ENCODE data around the gene BIRC2. TPM values are rescaled to one million over a fixed set of nuclear protein-coding genes. Genes with fewer than 3 reads are reported as not detected.

BIRC2 gene
- total and polyA plus RNA-seq, 2 donors, result 20.9 to 104 TPM

DNA sequence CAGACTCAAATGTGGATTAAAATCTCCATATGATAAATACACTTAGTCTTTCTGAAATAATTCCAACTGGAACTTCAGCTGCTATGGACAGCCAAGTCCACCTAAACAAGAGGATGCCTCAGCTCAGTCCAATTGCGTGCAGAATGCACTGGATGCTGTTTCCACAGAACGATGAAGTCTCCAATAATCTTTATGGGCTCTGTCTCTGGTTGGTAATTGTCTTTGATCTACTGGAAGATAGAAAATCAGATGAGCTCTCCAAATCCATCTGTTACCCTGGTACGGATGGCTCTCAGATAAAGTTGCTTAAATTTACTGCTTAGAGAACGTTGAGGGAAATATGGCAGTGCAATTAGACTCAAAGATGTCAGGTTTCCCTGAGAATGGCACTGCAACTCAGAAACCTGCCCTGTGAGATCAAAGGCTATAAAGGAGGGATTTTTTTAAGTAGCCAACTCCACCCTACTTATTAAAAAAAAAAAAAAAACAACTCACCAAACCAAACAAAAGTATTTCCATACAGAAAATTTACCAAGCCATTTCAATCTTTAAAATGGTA lies 30.6 kb upstream of the BIRC2 start:
- no peak overlapping the region for H3K4me3 ChIP-seq (ENCODE audit: low read depth, low read length)
- 47% methylated on average over 4 of the region's 4 CpGs for WGBS
- H3K4me1 ChIP-seq (ENCODE audit: insufficient read depth), result no peaks in the 10 kb centered on the region

DNA sequence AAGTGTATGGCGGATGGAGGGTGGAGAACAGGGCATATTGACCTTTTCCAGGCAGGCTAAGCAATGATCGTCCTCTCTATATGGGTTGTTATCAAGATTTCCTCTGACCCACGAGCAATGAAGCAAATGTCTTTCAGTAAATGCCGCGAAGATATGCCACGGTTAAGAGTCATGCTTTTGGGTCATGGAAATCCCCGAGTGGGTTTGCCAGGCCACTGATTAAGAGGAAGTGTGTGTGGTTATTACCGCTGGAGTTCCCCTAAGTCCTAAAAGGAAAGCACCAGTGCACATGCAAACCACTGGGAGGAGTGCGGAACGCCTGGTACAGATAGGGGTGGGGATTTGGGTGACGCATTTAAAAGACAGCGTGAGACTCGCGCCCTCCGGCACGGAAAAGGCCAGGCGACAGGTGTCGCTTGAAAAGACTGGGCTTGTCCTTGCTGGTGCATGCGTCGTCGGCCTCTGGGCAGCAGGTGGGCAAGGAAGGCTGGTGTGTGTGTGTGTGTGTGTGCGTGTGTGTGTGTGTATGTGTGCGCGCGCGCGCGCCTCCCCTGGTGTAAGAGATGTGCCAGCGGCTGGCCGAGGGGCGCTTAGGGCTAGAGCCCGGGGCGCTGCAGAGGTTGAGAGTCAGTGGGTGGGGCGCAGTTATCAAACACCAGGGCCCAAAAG lies 29.8 kb upstream of the BIRC2 start, which contains the start of gene BIRC3:
TSS of gene BIRC3 (plus strand) at position 386 of the 669 bp plus-strand sequence. CDS start 7,026 bp downstream, outside the sequence.
- Histone ChIP-seq H3K36me3 (ENCODE audit: insufficient read depth) (no peaks in the 10 kb centered on the region), H3K27ac (ENCODE audit: low read depth) (peak within 1 kb of the TSS; percentile 72), H3K4me1 (ENCODE audit: insufficient read depth) (no peaks in the 10 kb centered on the region), H3K4me3 (ENCODE audit: low read depth, low read length) (peak within 1 kb of the TSS; percentile 49)
- WGBS, result 2% methylated on average over 34 of the region's 34 CpGs
- peak; percentile 58 for DNase-seq (ENCODE audit: extremely low spot score)

More for the DNA sequence above, 30.6 kb upstream of the BIRC2 start:
- no peak for DNase-seq (ENCODE audit: extremely low spot score)
- Histone ChIP-seq H3K27ac (ENCODE audit: low read depth) (no peak overlapping the region), H3K36me3 (ENCODE audit: insufficient read depth) (no peaks in the 10 kb centered on the region)

DNA sequence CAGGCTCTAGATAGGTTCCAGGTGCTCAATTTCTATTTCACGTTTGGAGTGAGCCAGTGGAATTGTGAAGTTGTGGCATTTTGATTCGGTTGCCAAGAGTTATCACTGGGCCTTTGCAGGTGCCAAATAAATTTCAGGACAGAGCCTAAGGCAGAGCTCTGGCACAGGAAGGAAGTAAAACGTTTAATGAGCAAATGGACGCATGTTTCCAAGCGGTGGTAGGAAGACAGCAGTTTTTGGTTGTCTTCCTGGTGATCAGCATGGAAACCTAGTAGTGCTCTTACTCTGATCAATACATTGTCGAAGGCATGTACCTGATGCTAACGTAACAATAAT lies 29.3 kb upstream of the BIRC2 start:
- peak overlapping the region; percentile 72 for H3K27ac ChIP-seq (ENCODE audit: low read depth)
- peak overlapping the region; percentile 49 for H3K4me3 ChIP-seq (ENCODE audit: low read depth, low read length)
- H3K4me1 ChIP-seq (ENCODE audit: insufficient read depth), result no peaks in the 10 kb centered on the region
- 46% methylated on average over 7 of the region's 7 CpGs for WGBS
- no peak for DNase-seq (ENCODE audit: extremely low spot score)
- no peaks in the 10 kb centered on the region for H3K36me3 ChIP-seq (ENCODE audit: insufficient read depth)

DNA sequence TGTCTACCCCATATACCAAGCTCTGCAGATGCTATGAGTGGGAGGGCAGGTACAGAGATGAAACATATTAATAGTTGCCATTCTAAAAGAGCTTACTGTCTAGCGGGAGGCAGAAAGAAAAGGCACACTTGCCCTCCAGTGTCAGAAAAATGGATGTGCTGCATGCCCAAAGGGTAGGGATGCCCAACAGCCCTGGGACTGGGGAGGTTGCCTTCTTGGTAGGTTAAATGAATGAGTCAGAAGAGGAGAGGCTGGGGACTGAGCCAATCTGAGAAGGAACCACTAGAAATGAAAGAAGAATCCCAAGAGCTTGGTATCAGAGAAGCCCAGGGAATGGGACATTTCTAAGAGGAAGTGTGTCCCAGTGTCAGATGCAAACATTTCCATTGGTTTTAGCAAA lies 28.5 kb upstream of the BIRC2 start:
- peak overlapping the region; percentile 49 for H3K4me3 ChIP-seq (ENCODE audit: low read depth, low read length)
- no peaks in the 10 kb centered on the region for H3K36me3 ChIP-seq (ENCODE audit: insufficient read depth)
- no peak for DNase-seq (ENCODE audit: extremely low spot score)
- 91% methylated on average over 1 of the region's 1 CpG for WGBS
- no peaks in the 10 kb centered on the region for H3K4me1 ChIP-seq (ENCODE audit: insufficient read depth)
- no peak overlapping the region for H3K27ac ChIP-seq (ENCODE audit: low read depth)

DNA sequence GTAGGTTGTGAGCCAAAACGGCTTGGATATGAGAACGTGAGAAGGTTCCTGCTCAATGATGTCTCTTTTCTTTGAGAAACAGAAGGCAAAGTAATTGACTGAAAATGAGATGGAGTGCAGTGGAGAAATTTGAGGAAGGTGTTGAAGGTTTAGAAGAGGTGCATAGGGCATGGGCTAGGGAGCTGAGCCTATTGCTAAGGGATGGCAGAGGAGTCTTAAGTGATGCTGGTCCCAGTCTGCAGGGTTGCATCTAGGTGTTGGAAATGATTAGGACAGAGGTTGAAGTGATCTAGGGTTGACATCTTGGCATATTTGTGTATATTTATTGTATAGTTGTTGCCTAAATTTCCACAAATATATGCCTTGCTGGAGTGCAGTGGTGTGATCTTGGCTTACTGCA lies 27.5 kb upstream of the BIRC2 start:
- WGBS, result 94% methylated on average over 2 of the region's 2 CpGs
- DNase-seq (ENCODE audit: extremely low spot score), result no peak
- Histone ChIP-seq H3K4me3 (ENCODE audit: low read depth, low read length) (no peak overlapping the region), H3K36me3 (ENCODE audit: insufficient read depth) (no peaks in the 10 kb centered on the region), H3K4me1 (ENCODE audit: insufficient read depth) (no peaks in the 10 kb centered on the region), H3K27ac (ENCODE audit: low read depth) (no peak overlapping the region)

DNA sequence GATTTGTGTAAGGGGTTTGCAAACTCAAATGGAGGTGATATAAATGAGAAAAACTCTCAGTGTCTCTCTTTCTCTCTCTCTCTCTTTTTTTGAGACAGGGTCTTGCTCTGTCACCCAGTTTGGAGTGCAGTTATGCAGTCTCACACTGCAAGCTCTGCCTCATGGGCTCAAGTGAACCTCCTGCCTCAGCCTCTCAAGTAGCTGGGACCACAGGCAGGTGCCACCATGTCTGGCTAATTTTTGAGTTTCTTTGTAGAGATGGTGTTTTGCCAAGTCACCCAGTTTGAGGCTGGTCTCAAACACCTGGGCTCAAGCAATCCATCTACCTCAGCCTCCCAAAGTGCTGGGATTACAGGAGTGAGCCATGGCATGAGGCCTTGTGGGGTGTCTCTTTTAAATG lies 26.8 kb upstream of the BIRC2 start:
- Histone ChIP-seq H3K4me3 (ENCODE audit: low read depth, low read length) (no peak overlapping the region), H3K27ac (ENCODE audit: low read depth) (no peak overlapping the region), H3K4me1 (ENCODE audit: insufficient read depth) (no peaks in the 10 kb centered on the region), H3K36me3 (ENCODE audit: insufficient read depth) (no peaks in the 10 kb centered on the region)
- no peak for DNase-seq (ENCODE audit: extremely low spot score)

DNA sequence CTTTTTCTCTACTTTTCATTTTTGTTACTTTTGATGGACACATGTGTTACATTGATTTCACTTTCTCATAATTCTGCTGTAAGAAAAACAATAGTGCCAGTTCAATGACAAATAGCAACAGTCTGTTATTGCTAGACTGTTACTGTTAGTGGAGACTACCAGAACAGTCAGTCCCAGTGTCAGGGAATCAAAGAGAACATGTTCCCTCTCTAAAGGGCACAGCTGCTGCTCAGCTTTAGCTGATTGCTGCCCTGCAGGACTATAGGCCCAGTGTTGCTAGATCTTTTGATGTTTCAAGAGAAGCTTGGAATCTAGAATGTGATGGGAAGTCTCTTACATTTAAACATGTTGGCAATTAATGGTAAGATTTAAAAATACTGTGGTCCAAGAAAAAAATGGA lies 26.3 kb upstream of the BIRC2 start:
- DNase-seq (ENCODE audit: extremely low spot score), result no peak
- Histone ChIP-seq H3K4me3 (ENCODE audit: low read depth, low read length) (no peak overlapping the region), H3K4me1 (ENCODE audit: insufficient read depth) (no peaks in the 10 kb centered on the region), H3K27ac (ENCODE audit: low read depth) (no peak overlapping the region), H3K36me3 (ENCODE audit: insufficient read depth) (no peaks in the 10 kb centered on the region)

DNA sequence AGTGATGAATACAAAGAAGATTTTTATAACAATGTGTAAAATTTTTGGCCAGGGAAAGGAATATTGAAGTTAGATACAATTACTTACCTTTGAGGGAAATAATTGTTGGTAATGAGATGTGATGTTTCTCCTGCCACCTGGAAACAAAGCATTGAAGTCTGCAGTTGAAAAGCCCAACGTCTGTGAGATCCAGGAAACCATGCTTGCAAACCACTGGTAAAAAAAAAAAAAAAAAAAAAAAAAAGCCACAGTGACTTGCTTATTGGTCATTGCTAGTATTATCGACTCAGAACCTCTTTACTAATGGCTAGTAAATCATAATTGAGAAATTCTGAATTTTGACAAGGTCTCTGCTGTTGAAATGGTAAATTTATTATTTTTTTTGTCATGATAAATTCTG lies 24.5 kb upstream of the BIRC2 start:
- Histone ChIP-seq H3K4me1 (ENCODE audit: insufficient read depth) (no peaks in the 10 kb centered on the region), H3K27ac (ENCODE audit: low read depth) (no peak overlapping the region), H3K36me3 (ENCODE audit: insufficient read depth) (no peaks in the 10 kb centered on the region), H3K4me3 (ENCODE audit: low read depth, low read length) (no peak overlapping the region)
- WGBS, result 60% methylated on average over 2 of the region's 2 CpGs
- DNase-seq (ENCODE audit: extremely low spot score), result no peak

DNA sequence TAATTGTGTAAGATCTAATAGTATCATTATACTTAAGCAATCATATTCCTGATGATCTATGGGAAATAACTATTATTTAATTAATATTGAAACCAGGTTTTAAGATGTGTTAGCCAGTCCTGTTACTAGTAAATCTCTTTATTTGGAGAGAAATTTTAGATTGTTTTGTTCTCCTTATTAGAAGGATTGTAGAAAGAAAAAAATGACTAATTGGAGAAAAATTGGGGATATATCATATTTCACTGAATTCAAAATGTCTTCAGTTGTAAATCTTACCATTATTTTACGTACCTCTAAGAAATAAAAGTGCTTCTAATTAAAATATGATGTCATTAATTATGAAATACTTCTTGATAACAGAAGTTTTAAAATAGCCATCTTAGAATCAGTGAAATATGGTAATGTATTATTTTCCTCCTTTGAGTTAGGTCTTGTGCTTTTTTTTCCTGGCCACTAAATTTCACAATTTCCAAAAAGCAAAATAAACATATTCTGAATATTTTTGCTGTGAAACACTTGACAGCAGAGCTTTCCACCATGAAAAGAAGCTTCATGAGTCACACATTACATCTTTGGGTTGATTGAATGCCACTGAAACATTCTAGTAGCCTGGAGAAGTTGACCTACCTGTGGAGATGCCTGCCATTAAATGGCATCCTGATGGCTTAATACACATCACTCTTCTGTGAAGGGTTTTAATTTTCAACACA lies 23.3 kb upstream of the BIRC2 start:
- Histone ChIP-seq H3K36me3 (ENCODE audit: insufficient read depth) (no peaks in the 10 kb centered on the region), H3K4me1 (ENCODE audit: insufficient read depth) (no peaks in the 10 kb centered on the region), H3K27ac (ENCODE audit: low read depth) (no peak overlapping the region), H3K4me3 (ENCODE audit: low read depth, low read length) (no peak overlapping the region)
- 93% methylated on average over 1 of the region's 1 CpG for WGBS
- DNase-seq (ENCODE audit: extremely low spot score), result no peak

DNA sequence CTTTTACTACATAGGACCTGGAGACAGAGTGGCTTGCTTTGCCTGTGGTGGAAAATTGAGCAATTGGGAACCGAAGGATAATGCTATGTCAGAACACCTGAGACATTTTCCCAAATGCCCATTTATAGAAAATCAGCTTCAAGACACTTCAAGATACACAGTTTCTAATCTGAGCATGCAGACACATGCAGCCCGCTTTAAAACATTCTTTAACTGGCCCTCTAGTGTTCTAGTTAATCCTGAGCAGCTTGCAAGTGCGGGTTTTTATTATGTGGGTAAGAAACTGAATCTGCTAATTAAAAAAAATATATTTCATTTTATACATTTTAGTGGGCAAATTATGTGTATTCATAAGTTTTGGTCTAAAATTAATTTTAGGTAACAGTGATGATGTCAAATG lies 21.9 kb upstream of the BIRC2 start:
- Histone ChIP-seq H3K4me1 (ENCODE audit: insufficient read depth) (no peaks in the 10 kb centered on the region), H3K36me3 (ENCODE audit: insufficient read depth) (no peaks in the 10 kb centered on the region), H3K27ac (ENCODE audit: low read depth) (no peak overlapping the region), H3K4me3 (ENCODE audit: low read depth, low read length) (no peak overlapping the region)
- WGBS, result 82% methylated on average over 3 of the region's 3 CpGs
- no peak for DNase-seq (ENCODE audit: extremely low spot score)

DNA sequence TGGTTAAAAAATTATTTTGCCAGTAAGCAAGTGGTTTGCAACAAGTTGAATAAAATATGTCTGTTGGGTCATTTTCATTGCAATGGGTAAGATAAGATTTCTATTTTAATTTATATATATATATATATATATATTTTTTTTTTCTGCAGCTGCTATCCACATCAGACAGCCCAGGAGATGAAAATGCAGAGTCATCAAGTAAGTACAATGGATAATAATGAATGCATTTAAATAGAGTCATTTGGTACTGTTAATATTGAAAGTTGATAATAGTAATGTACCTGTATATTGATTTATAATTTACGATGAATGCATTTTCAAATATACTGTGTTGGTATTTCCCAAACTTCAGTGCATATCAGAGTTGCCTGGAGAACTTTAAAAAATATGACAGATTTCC lies 18.3 kb upstream of the BIRC2 start:
- no peaks in the 10 kb centered on the region for H3K4me1 ChIP-seq (ENCODE audit: insufficient read depth)
- no peak for DNase-seq (ENCODE audit: extremely low spot score)
- 96% methylated on average over 1 of the region's 1 CpG for WGBS
- H3K4me3 ChIP-seq (ENCODE audit: low read depth, low read length), result no peak overlapping the region
- no peak overlapping the region for H3K27ac ChIP-seq (ENCODE audit: low read depth)
- peaks cover 1% of the 10 kb centered on the region for H3K36me3 ChIP-seq (ENCODE audit: insufficient read depth)

DNA sequence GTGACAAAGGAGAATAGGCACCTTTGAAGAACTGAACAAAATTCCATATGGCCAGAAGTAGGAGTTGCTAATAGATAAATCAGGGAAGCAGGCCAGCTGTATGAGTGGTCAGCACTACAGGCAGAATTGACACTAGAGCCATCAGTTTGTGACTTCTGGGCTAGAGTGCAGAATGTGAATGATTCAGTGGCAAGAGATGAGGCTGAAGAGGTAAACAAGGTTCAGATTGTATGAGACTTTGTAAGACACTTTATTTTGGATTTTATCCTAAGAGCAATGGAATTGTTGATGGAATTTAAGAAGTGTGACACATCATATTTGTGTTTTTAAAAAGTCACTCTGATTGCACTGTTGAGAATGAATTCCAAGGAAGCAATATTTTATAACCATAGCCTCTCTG lies 16.8 kb upstream of the BIRC2 start:
- H3K4me3 ChIP-seq (ENCODE audit: low read depth, low read length), result no peak overlapping the region
- DNase-seq (ENCODE audit: extremely low spot score), result no peak
- H3K4me1 ChIP-seq (ENCODE audit: insufficient read depth), result no peaks in the 10 kb centered on the region
- H3K27ac ChIP-seq (ENCODE audit: low read depth), result no peak overlapping the region
- H3K36me3 ChIP-seq (ENCODE audit: insufficient read depth), result peaks cover 1% of the 10 kb centered on the region

DNA sequence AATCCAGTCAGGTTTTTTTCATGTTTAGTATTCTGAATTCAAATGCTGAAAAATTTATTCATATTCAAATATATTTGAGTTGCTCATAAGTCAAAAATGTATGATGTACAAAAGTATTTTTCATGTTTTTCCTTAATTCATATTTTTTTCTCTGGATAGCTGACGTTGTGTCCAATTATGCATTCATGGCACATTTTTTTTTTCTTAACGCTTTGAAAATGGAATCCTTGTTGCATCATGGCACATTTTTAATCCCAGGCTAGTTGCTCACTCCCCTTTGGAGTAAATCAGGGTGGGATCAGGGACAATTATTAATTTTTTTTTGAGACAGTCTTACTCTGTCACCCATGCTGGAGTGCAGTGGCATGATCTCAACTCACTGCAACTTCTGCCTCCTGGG lies 15.7 kb upstream of the BIRC2 start:
- H3K4me1 ChIP-seq (ENCODE audit: insufficient read depth), result no peaks in the 10 kb centered on the region
- WGBS, result 86% methylated on average over 2 of the region's 2 CpGs
- peaks cover 1% of the 10 kb centered on the region for H3K36me3 ChIP-seq (ENCODE audit: insufficient read depth)
- H3K27ac ChIP-seq (ENCODE audit: low read depth), result no peak overlapping the region
- no peak for DNase-seq (ENCODE audit: extremely low spot score)
- no peak overlapping the region for H3K4me3 ChIP-seq (ENCODE audit: low read depth, low read length)

DNA sequence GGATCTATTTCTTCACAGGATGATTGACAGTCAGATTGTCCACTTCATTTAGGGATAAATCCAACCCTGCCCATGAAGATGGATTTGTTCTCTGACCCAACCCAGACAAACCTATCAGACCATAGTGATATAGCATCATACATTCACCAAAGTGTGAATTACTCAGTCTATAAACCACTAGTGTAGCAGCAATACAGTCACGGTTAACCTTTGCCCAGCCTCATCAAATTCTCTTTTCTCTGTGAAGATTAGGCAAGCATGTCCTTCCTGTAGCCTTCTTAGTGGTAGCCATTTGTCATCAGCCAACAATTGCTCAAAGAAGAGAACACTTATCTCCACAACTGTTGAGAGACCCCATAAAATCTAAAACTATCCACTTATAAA lies 14.4 kb upstream of the BIRC2 start:
- DNase-seq (ENCODE audit: extremely low spot score), result no peak
- 74% methylated on average over 1 of the region's 1 CpG for WGBS
- peaks cover 1% of the 10 kb centered on the region for H3K36me3 ChIP-seq (ENCODE audit: insufficient read depth)
- H3K4me1 ChIP-seq (ENCODE audit: insufficient read depth), result no peaks in the 10 kb centered on the region
- H3K4me3 ChIP-seq (ENCODE audit: low read depth, low read length), result no peak overlapping the region
- H3K27ac ChIP-seq (ENCODE audit: low read depth), result no peak overlapping the region
